Esophagus squamous epithelium (tissue), 4 donors: ENCODE results near the gene AKNA.

Experiments
- POLR2A ChIP-seq, 4 donors: fragments of 450-650 bp; IDR thresholded peaks; one replicate each; pipeline ENCODE4 v1.6.1; 2017; ENCODE audit warnings: antibody characterized with exemption in 4 of 4, mild to moderate bottlenecking in 4 of 4, moderate library complexity in 3 of 4
- TF ChIP-seq, protein P1 (sequence below), 6 experiments: fragments of 450-650 bp in 4 of 6; fragments of 200-600 bp in 2 of 6; sonication (generic) in 2 of 6; IDR thresholded peaks; one replicate each; pipeline ENCODE4 v1.5.1; 2016 to 2019; ENCODE audit warnings: antibody characterized with exemption in 6 of 6, mild to moderate bottlenecking in 4 of 6, moderate library complexity in 4 of 6

DNA sequence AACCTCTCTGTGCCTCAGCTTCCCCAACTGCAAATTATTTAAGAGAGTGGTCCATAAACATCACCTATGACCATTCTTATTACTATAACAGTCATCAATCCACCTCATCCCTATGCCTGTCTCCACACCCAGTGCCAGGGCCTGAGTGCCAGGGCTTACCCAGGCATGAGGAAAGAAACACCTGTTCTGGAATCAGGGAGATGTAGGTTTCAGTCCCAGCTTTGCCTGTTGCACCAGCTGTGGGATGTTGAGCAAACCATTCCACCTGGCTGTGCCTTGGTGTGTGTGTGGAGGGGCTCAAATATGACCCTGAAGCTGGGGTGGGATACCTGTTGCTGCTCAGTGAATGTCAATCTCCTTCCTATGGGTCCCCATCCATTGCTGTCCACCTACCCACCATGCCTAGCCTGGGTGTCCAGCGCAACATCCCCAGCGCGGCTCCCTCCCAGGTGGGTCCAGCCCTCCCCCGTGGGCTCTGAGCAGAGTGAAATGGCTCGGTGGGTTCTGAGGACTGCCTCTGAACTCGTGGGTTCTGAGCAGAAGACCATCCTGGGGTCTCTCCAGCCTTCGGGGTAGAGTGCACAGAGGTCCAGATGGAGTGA is 16.3 kb downstream of the AKNA start:
- TF ChIP-seq, protein P1, sequence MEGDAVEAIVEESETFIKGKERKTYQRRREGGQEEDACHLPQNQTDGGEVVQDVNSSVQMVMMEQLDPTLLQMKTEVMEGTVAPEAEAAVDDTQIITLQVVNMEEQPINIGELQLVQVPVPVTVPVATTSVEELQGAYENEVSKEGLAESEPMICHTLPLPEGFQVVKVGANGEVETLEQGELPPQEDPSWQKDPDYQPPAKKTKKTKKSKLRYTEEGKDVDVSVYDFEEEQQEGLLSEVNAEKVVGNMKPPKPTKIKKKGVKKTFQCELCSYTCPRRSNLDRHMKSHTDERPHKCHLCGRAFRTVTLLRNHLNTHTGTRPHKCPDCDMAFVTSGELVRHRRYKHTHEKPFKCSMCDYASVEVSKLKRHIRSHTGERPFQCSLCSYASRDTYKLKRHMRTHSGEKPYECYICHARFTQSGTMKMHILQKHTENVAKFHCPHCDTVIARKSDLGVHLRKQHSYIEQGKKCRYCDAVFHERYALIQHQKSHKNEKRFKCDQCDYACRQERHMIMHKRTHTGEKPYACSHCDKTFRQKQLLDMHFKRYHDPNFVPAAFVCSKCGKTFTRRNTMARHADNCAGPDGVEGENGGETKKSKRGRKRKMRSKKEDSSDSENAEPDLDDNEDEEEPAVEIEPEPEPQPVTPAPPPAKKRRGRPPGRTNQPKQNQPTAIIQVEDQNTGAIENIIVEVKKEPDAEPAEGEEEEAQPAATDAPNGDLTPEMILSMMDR (IDR thresholded peaks at IDR 0.05) = no peak
- TF ChIP-seq POLR2A (IDR thresholded peaks at IDR 0.05) = no peak
